Measurements from ENCODE around the gene MACF1. TPM values are rescaled to one million over a fixed set of nuclear protein-coding genes. Genes with fewer than 3 reads are reported as not detected.

The MACF1 gene
- total RNA-seq, 2 donors from 2014 or later, result 154 to 355 TPM

DNA sequence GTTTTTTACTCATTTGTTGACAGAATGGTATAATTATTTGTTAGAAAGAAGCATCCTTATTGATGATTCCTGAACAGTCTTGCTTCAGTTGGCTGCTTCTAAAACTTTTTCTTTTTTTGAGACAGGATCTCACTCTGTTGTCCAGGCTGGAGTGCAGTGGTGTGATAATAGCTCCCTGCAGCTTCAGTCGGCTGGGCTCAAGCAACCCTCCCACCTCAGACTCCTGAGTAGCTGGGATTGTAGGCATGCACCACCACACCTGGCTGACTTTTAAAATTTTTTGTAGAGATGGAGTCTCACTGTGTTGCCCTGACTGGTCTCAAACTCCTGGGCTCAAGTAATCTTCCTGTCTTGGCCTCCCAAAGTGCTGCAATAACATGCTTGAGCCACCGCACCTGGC lies 38.8 kb downstream of the MACF1 start:
- WGBS, result 86% methylated on average over 2 of the region's 2 CpGs
- Histone ChIP-seq H3K27ac (no peak overlapping the region), H3K4me3 (no peak overlapping the region), H3K27me3 (replicated peaks; ENCODE audit: insufficient read depth) (no peaks in the 10 kb centered on the region), H3K36me3 (no peaks in the 10 kb centered on the region), H3K9me3 (no peaks in the 10 kb centered on the region), H3K4me1 (replicated peaks) (no peaks in the 10 kb centered on the region)
- intact Hi-C loops (cut with DNase I), result no loop called here
- DNase-seq (ENCODE audit: low spot score), result no peak
- TF ChIP-seq POLR2AphosphoS5 (IDR thresholded peaks at IDR 0.05), result no peak
- TF ChIP-seq, protein P1, sequence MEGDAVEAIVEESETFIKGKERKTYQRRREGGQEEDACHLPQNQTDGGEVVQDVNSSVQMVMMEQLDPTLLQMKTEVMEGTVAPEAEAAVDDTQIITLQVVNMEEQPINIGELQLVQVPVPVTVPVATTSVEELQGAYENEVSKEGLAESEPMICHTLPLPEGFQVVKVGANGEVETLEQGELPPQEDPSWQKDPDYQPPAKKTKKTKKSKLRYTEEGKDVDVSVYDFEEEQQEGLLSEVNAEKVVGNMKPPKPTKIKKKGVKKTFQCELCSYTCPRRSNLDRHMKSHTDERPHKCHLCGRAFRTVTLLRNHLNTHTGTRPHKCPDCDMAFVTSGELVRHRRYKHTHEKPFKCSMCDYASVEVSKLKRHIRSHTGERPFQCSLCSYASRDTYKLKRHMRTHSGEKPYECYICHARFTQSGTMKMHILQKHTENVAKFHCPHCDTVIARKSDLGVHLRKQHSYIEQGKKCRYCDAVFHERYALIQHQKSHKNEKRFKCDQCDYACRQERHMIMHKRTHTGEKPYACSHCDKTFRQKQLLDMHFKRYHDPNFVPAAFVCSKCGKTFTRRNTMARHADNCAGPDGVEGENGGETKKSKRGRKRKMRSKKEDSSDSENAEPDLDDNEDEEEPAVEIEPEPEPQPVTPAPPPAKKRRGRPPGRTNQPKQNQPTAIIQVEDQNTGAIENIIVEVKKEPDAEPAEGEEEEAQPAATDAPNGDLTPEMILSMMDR (IDR thresholded peaks at IDR 0.05), result no peak
- TF ChIP-seq POLR2A (IDR thresholded peaks at IDR 0.05), result no peak

DNA sequence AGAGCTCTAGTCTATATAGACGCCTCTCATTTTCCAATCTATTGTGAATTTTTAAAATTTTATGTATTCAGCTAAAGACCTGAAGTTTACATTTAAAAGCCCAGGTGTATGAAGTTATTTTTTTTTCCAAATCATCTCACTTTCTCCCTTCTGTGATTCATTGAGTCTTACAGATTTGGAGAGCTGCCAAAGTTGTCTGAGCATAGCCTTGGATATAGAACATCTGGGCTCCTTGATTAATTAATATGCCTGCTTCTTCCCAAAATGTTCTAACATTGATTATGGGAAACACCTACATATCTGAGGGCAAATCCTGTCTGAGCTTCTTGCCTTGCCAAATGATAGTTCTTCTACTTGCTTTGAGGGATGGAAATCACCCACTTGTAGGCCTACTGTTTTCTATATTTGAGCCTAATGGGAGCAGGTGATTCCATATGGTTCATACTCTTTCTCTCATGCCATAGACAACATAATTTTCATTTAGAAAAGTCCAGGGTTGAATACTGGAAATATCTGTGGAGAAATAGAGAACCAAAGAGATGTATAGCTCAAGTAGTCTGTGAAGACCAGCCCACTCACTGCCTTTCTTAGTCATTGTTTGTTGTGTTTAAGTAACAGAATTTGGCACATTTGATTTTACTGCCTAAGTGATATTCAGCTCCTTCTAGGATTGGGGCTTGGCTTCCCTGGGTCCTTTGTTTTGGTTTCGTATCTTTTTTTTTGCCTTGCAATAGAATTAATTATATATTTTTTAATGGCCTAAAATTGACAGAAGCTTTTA lies 46.2 kb downstream of the MACF1 start:
- Histone ChIP-seq H3K9me3 (no peaks in the 10 kb centered on the region), H3K4me3 (no peak overlapping the region), H3K27ac (no peak overlapping the region), H3K27me3 (replicated peaks; ENCODE audit: insufficient read depth) (no peaks in the 10 kb centered on the region), H3K4me1 (replicated peaks) (no peaks in the 10 kb centered on the region), H3K36me3 (no peaks in the 10 kb centered on the region)
- intact Hi-C loops (cut with DNase I), result no loop called here
- no peak for TF ChIP-seq POLR2A (IDR thresholded peaks at IDR 0.05)
- no peak for DNase-seq (ENCODE audit: low spot score)
- 76% methylated on average over 2 of the region's 2 CpGs for WGBS

GRCh38 chr1:39255222-39255621 lies 50.7 kb downstream of the MACF1 start:
- Histone ChIP-seq H3K4me1 (replicated peaks) (no peaks in the 10 kb centered on the region), H3K9me3 (no peaks in the 10 kb centered on the region), H3K27me3 (replicated peaks; ENCODE audit: insufficient read depth) (no peaks in the 10 kb centered on the region), H3K36me3 (no peaks in the 10 kb centered on the region), H3K27ac (no peak overlapping the region), H3K4me3 (no peak overlapping the region)
- TF ChIP-seq, protein P1 (IDR thresholded peaks at IDR 0.05), result no peak
- TF ChIP-seq POLR2AphosphoS5 (IDR thresholded peaks at IDR 0.05) (no peak), POLR2A (IDR thresholded peaks at IDR 0.05) (no peak)
- DNase-seq (ENCODE audit: low spot score), result no peak
- WGBS, result 51% methylated on average over 1 of the region's 1 CpG
- intact Hi-C loops (cut with DNase I), result loop anchor here (5.0 kb wide), 1 partner anchor 63 kb away; no protein-coding TSS in a partner anchor

GRCh38 chr1:39258146-39258924 lies 53.8 kb downstream of the MACF1 start:
- Histone ChIP-seq H3K27me3 (replicated peaks; ENCODE audit: insufficient read depth) (no peaks in the 10 kb centered on the region), H3K4me3 (no peak overlapping the region), H3K36me3 (no peaks in the 10 kb centered on the region), H3K9me3 (no peaks in the 10 kb centered on the region), H3K4me1 (replicated peaks) (no peaks in the 10 kb centered on the region), H3K27ac (no peak overlapping the region)
- 29% methylated on average over 7 of the region's 7 CpGs for WGBS
- TF ChIP-seq POLR2A (IDR thresholded peaks at IDR 0.05) (no peak), POLR2AphosphoS5 (IDR thresholded peaks at IDR 0.05) (peak; percentile 64)
- TF ChIP-seq, protein P1 (IDR thresholded peaks at IDR 0.05), result peak; percentile 48 to 92 (median 84)
- DNase-seq (ENCODE audit: low spot score), result peak; percentile 68
- intact Hi-C loops (cut with DNase I), result loop anchor here (2.0 to 5.0 kb wide), 2 partner anchors 66 to 156 kb away; no protein-coding TSS in a partner anchor

DNA sequence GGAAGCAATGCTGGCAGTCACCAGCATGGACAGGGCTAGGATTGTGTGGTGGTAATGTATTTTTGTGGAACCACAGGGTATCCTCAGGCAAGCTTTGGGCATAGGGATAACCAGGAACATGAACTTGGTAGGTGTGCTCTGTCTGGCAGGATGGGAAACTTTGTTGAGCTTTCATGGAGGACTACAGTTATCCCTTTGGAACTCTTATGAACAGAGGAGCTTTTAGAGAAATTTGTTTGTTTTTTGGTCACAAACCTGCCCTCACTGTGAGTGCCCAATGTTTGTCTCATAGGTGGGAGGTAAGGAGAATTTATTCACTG lies 54.4 kb downstream of the MACF1 start:
- TF ChIP-seq, protein P1 (IDR thresholded peaks at IDR 0.05), result no peak
- TF ChIP-seq POLR2AphosphoS5 (IDR thresholded peaks at IDR 0.05) (no peak), POLR2A (IDR thresholded peaks at IDR 0.05) (no peak)
- H3K36me3 ChIP-seq, result no peaks in the 10 kb centered on the region
- H3K27me3 ChIP-seq (replicated peaks; ENCODE audit: insufficient read depth), result no peaks in the 10 kb centered on the region
- intact Hi-C loops (cut with DNase I), result loop anchor here (2.0 to 5.0 kb wide), 2 partner anchors 67 to 156 kb away; no protein-coding TSS in a partner anchor
- no peak overlapping the region for H3K27ac ChIP-seq
- no peaks in the 10 kb centered on the region for H3K4me1 ChIP-seq (replicated peaks)
- DNase-seq (ENCODE audit: low spot score), result no peak
- H3K4me3 ChIP-seq, result no peak overlapping the region
- no peaks in the 10 kb centered on the region for H3K9me3 ChIP-seq

Data from prostate gland (tissue), 2 donors.